Thyroid gland (tissue), 4 donors: ENCODE data around the gene CHPF. TPM values are rescaled to one million over a fixed set of nuclear protein-coding genes. Genes with fewer than 3 reads are reported as not detected.
A peak's percentile ranks its signal among the peaks of the same experiment; 100 is the strongest.

Experiments
- DNase-seq, 2 donors: peaks; one replicate each; pipeline ENCODE4 v3.0.0-alpha.2; 2019
- H3K27ac ChIP-seq, 3 donors: fragments of 200-600 bp; sonication (generic); 1 replicate in 2 of 3; 2 replicates in 1 of 3; pipeline ENCODE4 v1.5.1; 2016 to 2019; ENCODE audit warnings: mild to moderate bottlenecking in 1 of 3, moderate library complexity in 1 of 3
- H3K27me3 ChIP-seq: fragments of 200-600 bp; sonication (generic); one replicate; pipeline ENCODE4 v1.5.1; 2019
- H3K36me3 ChIP-seq, 2 donors: fragments of 200-600 bp; sonication (generic); one replicate each; pipeline ENCODE4 v1.5.1; 2016 to 2019
- H3K4me1 ChIP-seq, 2 donors: fragments of 200-600 bp; sonication (generic); one replicate each; pipeline ENCODE4 v1.5.1; 2017 to 2019
- H3K4me3 ChIP-seq, 3 donors: fragments of 200-600 bp; sonication (generic); replicated peaks in 1 of 3; 1 replicate in 2 of 3; 2 replicates in 1 of 3; pipeline ENCODE4 v1.5.1; 2016; ENCODE audit warnings: mild to moderate bottlenecking in 1 of 3
- H3K9me3 ChIP-seq: fragments of 200-600 bp; sonication (generic); one replicate; pipeline ENCODE4 v1.5.1; 2017
- CTCF ChIP-seq, 6 experiments: fragments of 200-600 bp in 3 of 6; fragments of 450-650 bp in 3 of 6; sonication (generic) in 3 of 6; IDR thresholded peaks; one replicate each; pipeline ENCODE4 v1.5.1; 2016 to 2019; ENCODE audit warnings: antibody characterized with exemption in 6 of 6, mild to moderate bottlenecking in 2 of 6, inconsistent platforms in 1 of 6, moderate library complexity in 1 of 6
- POLR2A ChIP-seq, 2 donors: fragments of 450-650 bp; IDR thresholded peaks; one replicate each; pipeline ENCODE4 v1.6.1; 2017; ENCODE audit warnings: antibody characterized with exemption in 2 of 2, mild to moderate bottlenecking in 2 of 2, moderate library complexity in 1 of 2
- WGBS, 2 donors: methylation state at CpG; one replicate each; pipeline ENCODE4 v1.1.5; 2017; 5-methylcytosine and 5-hydroxymethylcytosine counted together
- intact Hi-C: fragments of 100-400 bp; cut with DNase I; formaldehyde crosslinking; loops from one replicate; pipeline ENCODE4 v1.15.1; 2023
- total RNA-seq, 4 donors: library from RNA; depleted of rRNA; stranded (reverse); fragments of >200 nt; gene quantifications; one replicate each; pipeline ENCODE4 v1.2.3, GENCODE V29; 2016

CHPF gene
- total RNA-seq, 4 donors from 2014 or later: 57.2 to 194 (median 141) TPM

- Histone ChIP-seq H3K4me3 (no peak overlapping the region), H3K36me3 (no peaks in the 10 kb centered on the region), H3K4me1 (no peaks in the 10 kb centered on the region), H3K27ac (no peak overlapping the region), H3K9me3 (no peaks in the 10 kb centered on the region), H3K27me3 (no peaks in the 10 kb centered on the region)
- TF ChIP-seq POLR2A (IDR thresholded peaks at IDR 0.05) (no peak), CTCF (IDR thresholded peaks at IDR 0.05) (peak; percentile 86 to 99 (median 97))
- peak; percentile 72 to 84 for DNase-seq
- intact Hi-C loops: loop anchor here (2.0 to 5.0 kb wide), 2 partner anchors 73 to 130 kb away; no protein-coding TSS in a partner anchor
- WGBS, 2 donors: 16 to 22% methylated on average over 14 to 21 of the region's 21 CpGs
Observed at GRCh38 chr2:219530048-219530963, 13.3 kb downstream of the CHPF start.

GRCh38 chr2:219527472-219527871 is 16.1 kb downstream of the CHPF start:
- H3K36me3 ChIP-seq: no peaks in the 10 kb centered on the region
- no peak overlapping the region for H3K4me3 ChIP-seq
- 63 to 69% methylated on average over 5 of the region's 5 CpGs for WGBS, 2 donors
- peaks cover 15% of the 10 kb centered on the region for H3K27me3 ChIP-seq
- peaks cover 7 to 9% of the 10 kb centered on the region in 2 donors for H3K4me1 ChIP-seq
- no peak overlapping the region for H3K27ac ChIP-seq
- H3K9me3 ChIP-seq: no peaks in the 10 kb centered on the region
- no peak for DNase-seq
- intact Hi-C loops: loop anchor here (5.0 kb wide), 2 partner anchors 35 to 50 kb away; no protein-coding TSS in a partner anchor
- TF ChIP-seq CTCF (IDR thresholded peaks at IDR 0.05) (no peak), POLR2A (IDR thresholded peaks at IDR 0.05) (no peak)

- peak; percentile 59 to 67 for DNase-seq
- Histone ChIP-seq H3K4me1 (peaks cover 10 to 12% of the 10 kb centered on the region in 2 donors), H3K9me3 (no peaks in the 10 kb centered on the region), H3K36me3 (no peaks in the 10 kb centered on the region), H3K27ac (no peak overlapping the region), H3K27me3 (peaks cover 18% of the 10 kb centered on the region), H3K4me3 (no peak overlapping the region)
- TF ChIP-seq POLR2A (IDR thresholded peaks at IDR 0.05): no peak
- TF ChIP-seq CTCF (IDR thresholded peaks at IDR 0.05): no peak
- intact Hi-C loops: loop anchor here (5.0 kb wide), 2 partner anchors 35 to 50 kb away; no protein-coding TSS in a partner anchor
- 21 to 25% methylated on average over 4 to 6 of the region's 6 CpGs for WGBS, 2 donors
Observed at GRCh38 chr2:219527076-219527394, 16.6 kb downstream of the CHPF start.

GRCh38 chr2:219526320-219527075 is 17.1 kb downstream of the CHPF start:
- no peak for DNase-seq
- Histone ChIP-seq H3K4me3 (no peak overlapping the region), H3K4me1 (peaks cover 10 to 16% of the 10 kb centered on the region in 2 donors), H3K27me3 (peaks cover 18% of the 10 kb centered on the region), H3K36me3 (no peaks in the 10 kb centered on the region), H3K9me3 (no peaks in the 10 kb centered on the region), H3K27ac (no peak overlapping the region)
- TF ChIP-seq POLR2A (IDR thresholded peaks at IDR 0.05) (no peak), CTCF (IDR thresholded peaks at IDR 0.05) (no peak)
- intact Hi-C loops: loop anchor here (5.0 kb wide), 2 partner anchors 34 to 49 kb away; no protein-coding TSS in a partner anchor
- WGBS, 2 donors: 52 to 54% methylated on average over 10 of the region's 11 CpGs
